HepG2 (cell line): Measurements from ENCODE around the gene NYNRIN. TPM values are rescaled to one million over a fixed set of nuclear protein-coding genes. Genes with fewer than 3 reads are reported as not detected.

Source experiments
- ATAD3A ChIP-seq: sonication (generic); formaldehyde crosslinking; IDR thresholded peaks from 2 replicates; pipeline ENCODE4 v1.4.0; 2020; ENCODE audit warnings: missing genetic modification reagents
- ATF5 ChIP-seq: sonication (generic); formaldehyde crosslinking; IDR thresholded peaks from 2 replicates; pipeline ENCODE4 v1.4.0; 2020; ENCODE audit warnings: mild to moderate bottlenecking, low read depth, missing genetic modification reagents
- CAMTA2 ChIP-seq: sonication (generic); formaldehyde crosslinking; IDR thresholded peaks from 2 replicates; pipeline ENCODE4 v1.4.0; 2020; ENCODE audit warnings: mild to moderate bottlenecking, missing genetic modification reagents, borderline replicate concordance
- DBP ChIP-seq: sonication (generic); formaldehyde crosslinking; IDR thresholded peaks from 2 replicates; pipeline ENCODE4 v1.4.0; 2020; ENCODE audit warnings: missing genetic modification reagents; ENCODE audit errors: not compliant biosample characterization
- DNMT1 ChIP-seq: sonication (generic); formaldehyde crosslinking; IDR thresholded peaks from 2 replicates; pipeline ENCODE4 v1.5.1; 2020; ENCODE audit warnings: mild to moderate bottlenecking, missing genetic modification reagents
- ISL2 ChIP-seq: sonication (generic); formaldehyde crosslinking; IDR thresholded peaks from 2 replicates; pipeline ENCODE4 v1.5.0; 2020; ENCODE audit warnings: missing genetic modification reagents
- SP4 ChIP-seq: sonication (generic); formaldehyde crosslinking; IDR thresholded peaks from 2 replicates; pipeline ENCODE4 v1.8.1; 2023; ENCODE audit warnings: mild to moderate bottlenecking, missing genetic modification reagents
- WIZ ChIP-seq: sonication (generic); formaldehyde crosslinking; IDR thresholded peaks from 2 replicates; pipeline ENCODE4 v1.5.1; 2020; ENCODE audit warnings: mild to moderate bottlenecking, missing genetic modification reagents
- ZBTB37 ChIP-seq: sonication (generic); formaldehyde crosslinking; IDR thresholded peaks from 2 replicates; pipeline ENCODE4 v1.4.0; 2020; ENCODE audit warnings: mild to moderate bottlenecking, missing genetic modification reagents
- ZFP91 ChIP-seq: sonication (generic); formaldehyde crosslinking; IDR thresholded peaks from 2 replicates; pipeline ENCODE4 v1.9.0; 2022; ENCODE audit warnings: missing genetic modification reagents, mild to moderate bottlenecking, borderline replicate concordance
- ZNF142 ChIP-seq: sonication (generic); formaldehyde crosslinking; IDR thresholded peaks from 2 replicates; pipeline ENCODE4 v1.4.0; 2020; ENCODE audit warnings: missing genetic modification reagents
- ZNF274 ChIP-seq: sonication (generic); formaldehyde crosslinking; IDR thresholded peaks from 2 replicates; pipeline ENCODE4 v1.5.1; 2020; ENCODE audit warnings: mild to moderate bottlenecking, missing genetic modification reagents
- ZNF317 ChIP-seq: sonication (generic); formaldehyde crosslinking; IDR thresholded peaks from 2 replicates; pipeline ENCODE4 v1.5.0; 2020; ENCODE audit warnings: mild to moderate bottlenecking, missing genetic modification reagents
- ZNF564 ChIP-seq: sonication (generic); formaldehyde crosslinking; IDR thresholded peaks from 2 replicates; pipeline ENCODE4 v1.8.1; 2023; ENCODE audit warnings: mild to moderate bottlenecking, missing genetic modification reagents
- ZNF678 ChIP-seq: sonication (generic); formaldehyde crosslinking; IDR thresholded peaks from 2 replicates; pipeline ENCODE4 v1.4.0; 2020; ENCODE audit warnings: mild to moderate bottlenecking, missing genetic modification reagents
- ZNF792 ChIP-seq: IDR thresholded peaks from 2 replicates; pipeline ENCODE4 v1.6.1; 2016
- polyA plus RNA-seq, 8 experiments: library from polyadenylated mRNA; depleted of rRNA in 3 of 8; stranded (reverse) in 7 of 8; unstranded in 1 of 8; fragments of >200 nt; fragmentation: Illumina TruSeq in 4 of 8; extraction: Trizol in 4 of 8; gene quantifications; 2 replicates each; pipeline versions ENCODE4 v1.2.1 to v1.2.3, GENCODE V29; 2011 to 2016; ENCODE audit warnings: low read depth in 4 of 8, missing spikeins in 1 of 8, mixed read lengths in 1 of 8; ENCODE audit not compliant: insufficient read depth in 1 of 8
- total RNA-seq, 5 experiments: library from RNA; depleted of rRNA; stranded (reverse); fragments of >200 nt; fragmentation: Illumina TruSeq; extraction: Trizol; gene quantifications; 2 replicates each; pipeline ENCODE4 v1.2.3, GENCODE V29; 2016; ENCODE audit warnings: low read depth in 1 of 5
- TF ChIP-seq, protein P1 (sequence below): sonication (generic); formaldehyde crosslinking; IDR thresholded peaks from 2 replicates; pipeline ENCODE4 v1.8.1; 2023; ENCODE audit warnings: mild to moderate bottlenecking, missing genetic modification reagents, borderline replicate concordance
- TF ChIP-seq, protein P2 (sequence below): sonication (generic); formaldehyde crosslinking; IDR thresholded peaks from 2 replicates; pipeline ENCODE4 v1.5.0; 2020; ENCODE audit warnings: mild to moderate bottlenecking, missing genetic modification reagents, borderline replicate concordance

NYNRIN gene
- total and polyA plus RNA-seq, 2 of the 13 experiments (the other 11 are each of a cell fraction or from before 2014, with no cell fraction given): 0.63 to 1.1 TPM

DNA sequence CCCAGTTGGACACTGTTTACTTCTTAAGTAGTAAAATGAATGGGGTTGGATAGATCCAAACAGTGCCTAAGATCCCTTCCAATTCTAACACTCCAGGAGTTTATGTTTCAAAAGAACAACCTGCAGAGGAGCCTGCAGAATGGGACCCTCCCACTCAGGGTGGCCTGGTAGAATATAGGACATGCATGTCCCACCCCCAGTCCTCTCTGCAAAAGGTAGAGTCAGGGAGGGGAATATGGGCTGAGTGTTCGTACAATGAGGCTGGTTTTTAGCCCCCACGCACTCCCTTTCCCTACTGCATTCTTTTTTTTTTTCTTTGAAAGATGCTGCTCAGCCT lies 11.8 kb upstream of the NYNRIN start (continued):
- TF ChIP-seq CAMTA2 (CRISPR knock-in tag) (no peak), ZNF678 (CRISPR knock-in tag) (no peak), ATAD3A (CRISPR knock-in tag) (no peak), SP4 (CRISPR knock-in tag) (0 out of 2 replicates have a peak, but pooled peaks have one; percentile 9), DNMT1 (CRISPR knock-in tag) (no peak), ZNF564 (CRISPR knock-in tag) (no peak), ISL2 (CRISPR knock-in tag) (0 out of 2 replicates have a peak, but pooled peaks have one; percentile 2), ZNF274 (no peak), ZNF142 (no peak), WIZ (peak; percentile 25; the same call in 1 of the 2 replicates), ATF5 (CRISPR knock-in tag) (no peak), ZNF317 (CRISPR knock-in tag) (no peak), ZNF792 (CRISPR knock-in tag) (no peak), ZFP91 (CRISPR knock-in tag) (no peak), ZBTB37 (CRISPR knock-in tag) (no peak; the same call in 1 of the 2 replicates), DBP (no peak)
- TF ChIP-seq, protein P1, sequence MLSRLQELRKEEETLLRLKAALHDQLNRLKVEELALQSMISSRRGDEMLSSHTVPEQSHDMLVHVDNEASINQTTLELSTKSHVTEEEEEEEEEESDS (CRISPR knock-in tag): no peak
- TF ChIP-seq, protein P2, sequence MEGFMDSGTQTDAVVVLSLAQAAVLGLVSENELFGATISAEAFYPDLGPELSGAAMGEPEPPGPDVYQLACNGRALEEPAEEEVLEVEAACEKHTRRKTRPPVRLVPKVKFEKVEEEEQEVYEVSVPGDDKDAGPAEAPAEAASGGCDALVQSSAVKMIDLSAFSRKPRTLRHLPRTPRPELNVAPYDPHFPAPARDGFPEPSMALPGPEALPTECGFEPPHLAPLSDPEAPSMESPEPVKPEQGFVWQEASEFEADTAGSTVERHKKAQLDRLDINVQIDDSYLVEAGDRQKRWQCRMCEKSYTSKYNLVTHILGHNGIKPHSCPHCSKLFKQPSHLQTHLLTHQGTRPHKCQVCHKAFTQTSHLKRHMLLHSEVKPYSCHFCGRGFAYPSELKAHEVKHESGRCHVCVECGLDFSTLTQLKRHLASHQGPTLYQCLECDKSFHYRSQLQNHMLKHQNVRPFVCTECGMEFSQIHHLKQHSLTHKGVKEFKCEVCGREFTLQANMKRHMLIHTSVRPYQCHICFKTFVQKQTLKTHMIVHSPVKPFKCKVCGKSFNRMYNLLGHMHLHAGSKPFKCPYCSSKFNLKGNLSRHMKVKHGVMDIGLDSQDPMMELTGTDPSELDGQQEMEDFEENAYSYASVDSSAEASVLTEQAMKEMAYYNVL (CRISPR knock-in tag): 0 out of 2 replicates have a peak, but pooled peaks have one; percentile 6
